ENCODE data around the gene OR7C1.
"Not testable (repeated sequence)": the region's sequence is repeated elsewhere in the genome, so short reads cannot be mapped to it uniquely, and the experiment has no call there.

OR7C1 gene

DNA sequence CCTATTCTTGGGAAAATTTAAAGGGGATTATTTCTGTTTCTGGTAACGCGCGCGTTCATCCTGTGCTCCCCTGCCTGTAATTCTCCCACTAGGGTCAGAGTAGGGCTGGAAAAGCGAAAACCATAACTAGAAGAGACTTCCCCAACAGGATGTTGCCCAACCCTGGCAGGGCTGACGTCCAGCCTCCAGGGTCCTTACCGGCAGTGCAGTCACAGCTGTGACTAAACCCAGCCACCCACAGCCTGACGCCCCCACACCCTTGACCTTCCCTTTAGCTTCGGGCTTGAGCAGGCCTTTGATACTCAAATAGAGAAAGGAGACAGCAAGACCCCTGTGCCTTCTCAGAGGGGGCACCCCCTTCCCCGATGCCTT is 50.3 kb downstream of the OR7C1 start:
- peak; percentile 99 for DNase-seq

- peak; percentile 51 for DNase-seq
Observed at GRCh38 chr19:14783410-14783998, 51.5 kb downstream of the OR7C1 start.

GRCh38 chr19:14782626-14783409 is 52.2 kb downstream of the OR7C1 start:
- DNase-seq: peak; percentile 76

- DNase-seq: not testable (repeated sequence)
Observed at GRCh38 chr19:14781713-14782536, 53.1 kb downstream of the OR7C1 start.

DNA sequence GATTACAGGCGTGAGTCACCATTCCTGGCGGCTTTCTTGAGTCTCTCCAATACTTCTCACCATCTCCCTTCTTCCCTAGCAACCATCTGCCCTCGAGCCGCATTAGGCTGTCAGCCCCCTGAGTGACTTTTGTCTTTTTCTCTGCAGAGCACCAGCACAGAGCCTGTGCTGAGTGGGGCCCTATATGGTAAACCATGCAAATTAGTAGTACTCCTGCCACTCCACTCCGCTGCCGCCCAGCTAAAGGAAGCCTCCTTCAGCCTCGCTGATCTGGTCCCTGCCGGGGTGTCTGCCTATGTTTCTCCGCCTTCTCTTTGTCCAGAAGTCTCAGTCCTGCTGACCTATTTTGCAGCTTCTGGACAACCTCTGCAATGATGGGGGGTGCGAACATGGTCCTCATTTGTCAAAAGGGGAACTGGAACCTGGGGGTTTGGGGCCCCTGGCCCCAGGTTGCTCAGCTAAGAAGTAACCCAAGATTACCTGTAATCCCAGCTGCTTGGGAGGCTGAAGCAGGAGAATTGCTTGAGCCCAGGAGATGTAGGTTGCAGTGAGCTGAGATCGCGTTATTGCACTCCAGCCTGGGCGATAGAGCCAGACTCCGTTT is 54.3 kb downstream of the OR7C1 start:
- DNase-seq: not testable (repeated sequence)

GRCh38 chr19:14779151-14779550 is 55.8 kb downstream of the OR7C1 start:
- peak; percentile 41 for DNase-seq

GRCh38 chr19:14778110-14778845 is 56.7 kb downstream of the OR7C1 start, which contains the start of gene ADGRE2:
Gene ADGRE2 (minus strand): TSS chr19:14778560. CDS start chr19:14776756, 1,804 bp downstream.
- DNase-seq: peak; percentile 63

GRCh38 chr19:14777645-14778044 is 57.3 kb downstream of the OR7C1 start:
- DNase-seq: not testable (repeated sequence)

- peak; percentile 59 for DNase-seq
Observed at GRCh38 chr19:14775869-14776586, 59.0 kb downstream of the OR7C1 start.

- DNase-seq: not testable (repeated sequence)
Observed at GRCh38 chr19:14775326-14775725, 59.7 kb downstream of the OR7C1 start.

DNA sequence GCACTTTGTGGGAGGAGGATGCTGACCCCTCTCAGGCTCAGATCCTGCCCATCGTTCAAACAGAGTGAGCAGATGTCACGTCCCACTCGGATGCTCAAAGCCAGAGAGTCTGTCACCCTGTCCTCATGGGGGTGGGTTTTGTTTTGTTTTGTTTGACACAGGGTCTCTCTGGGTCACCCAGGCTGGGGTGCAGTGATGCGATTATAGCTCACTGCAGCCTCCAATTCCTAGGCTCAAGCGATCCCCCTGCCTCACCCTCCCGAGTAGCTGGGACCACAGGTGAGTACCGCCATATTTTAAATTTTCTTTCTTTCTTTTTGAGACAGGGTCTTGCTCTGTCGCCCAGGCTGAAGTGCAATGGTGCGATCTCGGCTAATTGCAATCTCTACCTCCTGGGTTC is 60.6 kb downstream of the OR7C1 start:
- DNase-seq: no peak

GRCh38 chr19:14773722-14774121 is 61.3 kb downstream of the OR7C1 start:
- not testable (repeated sequence) for DNase-seq

DNA sequence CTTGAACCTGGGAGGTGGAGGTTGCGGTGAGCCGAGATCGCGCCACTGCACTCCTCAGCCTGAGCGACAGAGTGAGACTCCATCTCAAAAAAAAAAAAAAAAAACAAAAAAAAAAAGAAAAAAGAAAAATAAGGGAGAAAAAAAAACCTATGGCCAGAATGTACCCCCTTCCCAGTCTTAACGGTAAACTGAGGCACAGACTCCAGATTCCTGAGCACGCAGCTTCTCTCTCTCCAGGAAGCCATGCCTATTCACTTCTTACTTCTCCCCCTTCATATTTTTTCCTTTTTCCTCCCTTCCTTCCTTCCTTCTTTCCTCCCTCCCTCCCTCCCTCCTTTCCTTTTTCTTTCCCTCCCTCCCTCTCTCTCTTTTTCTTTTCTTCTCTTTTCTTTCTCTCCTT is 62.0 kb downstream of the OR7C1 start:
- no peak for DNase-seq

DNA sequence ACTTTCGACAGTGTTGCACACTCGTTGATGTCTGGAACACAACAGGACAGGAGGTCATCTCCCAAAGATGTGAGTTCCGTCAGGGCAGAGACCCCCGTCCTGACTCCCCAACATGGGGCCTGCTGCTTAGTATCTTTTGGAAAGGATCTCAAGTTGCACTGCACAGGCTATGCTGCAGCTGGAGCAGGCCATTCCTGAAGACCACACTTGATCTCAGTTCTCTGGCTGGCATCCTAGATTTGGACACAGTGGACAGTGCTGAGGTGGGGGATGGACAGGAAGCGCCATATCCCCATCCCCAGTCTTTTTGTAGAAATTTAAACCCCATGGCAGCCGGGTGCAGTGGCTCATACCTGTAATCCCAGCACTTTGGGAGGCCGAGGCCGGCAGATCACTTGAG is 62.5 kb downstream of the OR7C1 start:
- no peak for DNase-seq

DNA sequence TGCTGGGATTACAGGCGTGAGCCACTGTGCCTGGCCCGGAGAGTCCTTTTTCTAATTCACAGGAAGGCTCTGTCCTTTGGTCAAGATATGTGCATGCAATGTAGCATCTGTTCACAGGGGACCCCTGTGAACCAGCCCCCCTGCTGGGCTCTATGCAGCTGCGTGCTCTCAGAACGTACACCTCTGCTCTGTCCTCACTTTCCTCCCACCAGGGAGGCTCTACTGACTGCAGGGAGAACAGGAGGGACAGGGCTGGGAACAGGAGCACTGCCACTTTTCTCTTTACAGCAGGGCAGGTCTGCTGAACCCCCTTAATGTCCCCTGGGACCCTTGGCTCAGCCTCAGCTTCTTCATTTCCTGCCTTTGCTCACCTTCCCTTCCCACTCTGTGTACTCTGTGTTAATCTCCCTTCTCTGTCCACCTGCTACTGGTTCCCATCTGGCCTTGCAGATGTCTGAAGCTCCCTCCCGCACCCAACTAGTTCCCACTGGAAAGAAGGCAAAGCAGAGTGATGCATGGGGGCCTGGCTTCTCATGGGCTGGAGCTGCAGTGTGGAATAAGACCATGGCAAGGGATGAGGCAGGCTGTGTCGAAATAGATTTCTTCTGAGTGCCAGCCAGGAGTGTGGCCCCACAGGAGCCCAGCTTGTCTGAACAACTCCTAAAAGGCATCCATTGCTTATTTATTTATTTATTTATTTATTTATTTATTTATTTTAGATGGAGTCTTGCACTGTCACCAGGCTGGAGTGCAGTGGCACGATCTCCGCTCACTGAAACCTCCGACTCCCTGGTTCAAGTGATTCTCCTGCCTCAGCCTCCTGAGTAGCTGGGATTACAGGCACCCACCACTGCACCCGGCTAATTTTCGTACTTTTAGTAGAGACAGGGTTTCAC is 63.8 kb downstream of the OR7C1 start:
- DNase-seq: no peak

DNA sequence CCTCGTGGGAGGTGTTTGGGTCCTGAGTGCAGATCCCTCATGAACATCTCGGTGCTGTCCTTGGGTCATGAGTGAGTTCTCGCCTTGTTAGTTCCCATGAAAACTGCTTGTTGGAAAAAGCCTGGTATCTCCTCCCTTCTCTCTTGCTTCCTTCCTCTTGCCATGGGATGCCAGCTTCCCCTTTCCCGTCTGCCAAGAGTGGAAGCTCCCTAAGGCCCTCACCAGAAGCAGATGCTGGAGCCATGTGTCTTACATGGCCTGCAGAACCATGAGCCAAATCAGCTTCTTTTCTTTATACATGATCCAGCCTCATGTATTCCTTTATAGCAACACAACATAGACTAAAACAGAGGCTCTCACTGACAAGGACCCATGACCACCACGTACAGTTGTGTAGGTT is 64.8 kb downstream of the OR7C1 start:
- DNase-seq: no peak

- DNase-seq: no peak
Observed at GRCh38 chr19:14769201-14769600, 65.8 kb downstream of the OR7C1 start.

DNA sequence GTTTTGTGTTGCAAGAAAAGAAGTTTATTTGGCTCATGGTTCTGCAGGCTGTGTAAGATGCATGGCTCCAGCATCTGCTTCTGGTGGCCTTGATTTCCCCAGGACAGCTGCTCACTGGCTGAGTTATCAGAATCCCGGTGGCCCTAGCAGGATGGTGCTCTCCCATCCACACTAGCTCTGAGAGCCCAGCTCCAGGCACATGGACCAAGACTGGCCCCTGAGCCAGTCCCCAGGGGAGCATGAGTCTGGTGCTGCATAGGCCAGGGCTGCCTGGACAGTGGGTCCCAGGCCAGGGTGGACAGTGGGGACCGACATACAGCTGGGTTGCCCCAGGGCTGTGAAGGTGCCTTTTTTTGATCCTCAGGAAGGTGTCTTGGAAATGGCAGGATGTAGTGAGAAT is 67.0 kb downstream of the OR7C1 start:
- no peak for DNase-seq

- DNase-seq: no peak
Observed at GRCh38 chr19:14767466-14767971, 67.5 kb downstream of the OR7C1 start.

GRCh38 chr19:14765841-14766240 is 69.1 kb downstream of the OR7C1 start:
- not testable (repeated sequence) for DNase-seq

Measured in suppressor macrophage treated with lipopolysaccharide for 4 hours (primary cell).